SK-N-SH (cell line): ENCODE measurements around the gene KIF18B. TPM values are rescaled to one million over a fixed set of nuclear protein-coding genes. Genes with fewer than 3 reads are reported as not detected.
A peak's percentile ranks its signal among the peaks of the same experiment; 100 is the strongest.

ENCODE experiments used
- CTCF ChIA-PET: fragments of 300-600, 350-600 bp; formaldehyde crosslinking; extraction: SDS; loops from one replicate; lab custom pipeline; 2021; lab: Yijun Ruan, JAX
- POLR2A ChIA-PET: fragments of 350-600 bp; sonication (Branson Sonifier 250); formaldehyde crosslinking; extraction: SDS; loops from one replicate; lab custom pipeline; 2020; ENCODE audit warnings: antibody characterized with exemption, inconsistent platforms; lab: Yijun Ruan, JAX
- DNase-seq: peaks from one replicate; pipeline ENCODE4 v3.0.0; 2012
- H2AFZ ChIP-seq: fragments of 200-600 bp; sonication (generic); 2 replicates; pipeline ENCODE4 v1.8.1; 2016; ENCODE audit warnings: antibody characterized with exemption, mild to moderate bottlenecking, low read depth
- H3F3A ChIP-seq: fragments of 200-600 bp; sonication (generic); replicated peaks from 2 replicates; pipeline ENCODE3; 2016; ENCODE audit warnings: antibody characterized with exemption, mild to moderate bottlenecking; ENCODE audit not compliant: insufficient read depth
- H3K27ac ChIP-seq, 2 experiments: fragments of 200-500 bp in 1 of 2; fragments of 200-600 bp in 1 of 2; sonication (Bioruptor generic) in 1 of 2; sonication (generic), shearing (Covaris generic) in 1 of 2; 2 replicates each; pipeline versions ENCODE4 v1.5.1 to v1.6.1; 2014 to 2016; ENCODE audit warnings: low read depth in 2 of 2, inconsistent platforms in 1 of 2, low read length in 1 of 2, mild to moderate bottlenecking in 1 of 2, mixed read lengths in 1 of 2
- H3K27me3 ChIP-seq: fragments of 200-600 bp; sonication (generic), shearing (Covaris generic); 2 replicates; pipeline ENCODE4 v1.6.1; 2016; ENCODE audit warnings: mixed run types; ENCODE audit not compliant: insufficient read depth
- H3K36me3 ChIP-seq, 2 experiments: fragments of 200-500 bp in 1 of 2; fragments of 200-600 bp in 1 of 2; sonication (Bioruptor generic) in 1 of 2; sonication (generic) in 1 of 2; replicated peaks in 1 of 2; 2 replicates each; pipeline versions ENCODE3 to v1.5.1; 2014 to 2016; ENCODE audit warnings: low read length in 1 of 2, mild to moderate bottlenecking in 1 of 2; ENCODE audit not compliant: insufficient read depth in 2 of 2, control insufficient read depth in 1 of 2
- H3K4me1 ChIP-seq, 2 experiments: fragments of 200-500 bp in 1 of 2; fragments of 200-600 bp in 1 of 2; sonication (Bioruptor generic) in 1 of 2; sonication (generic), shearing (Covaris generic) in 1 of 2; 2 replicates each; pipeline versions ENCODE4 v1.5.1 to v1.6.1; 2014 to 2016; ENCODE audit warnings: low read depth in 1 of 2, low read length in 1 of 2, mixed run types in 1 of 2; ENCODE audit not compliant: insufficient read depth in 2 of 2, control insufficient read depth in 1 of 2
- H3K4me2 ChIP-seq: fragments of 200-600 bp; sonication (generic), shearing (Covaris generic); 2 replicates; pipeline ENCODE4 v1.6.1; 2017; ENCODE audit warnings: mixed run types
- H3K4me3 ChIP-seq, 2 experiments: fragments of 200-500 bp in 1 of 2; fragments of 200-600 bp in 1 of 2; sonication (Bioruptor generic) in 1 of 2; sonication (generic), shearing (Covaris generic) in 1 of 2; 2 replicates each; pipeline versions ENCODE4 v1.5.1 to v1.8.1; 2014 to 2016; ENCODE audit warnings: low read depth in 2 of 2, inconsistent platforms in 1 of 2, low read length in 1 of 2, mild to moderate bottlenecking in 1 of 2, mixed read lengths in 1 of 2, moderate library complexity in 1 of 2
- H3K79me2 ChIP-seq: fragments of 200-600 bp; sonication (generic); 2 replicates; pipeline ENCODE4 v1.8.1; 2017; ENCODE audit warnings: mild to moderate bottlenecking; ENCODE audit not compliant: insufficient read depth
- H3K9ac ChIP-seq: fragments of 200-600 bp; sonication (generic); 2 replicates; pipeline ENCODE4 v1.6.1; 2017; ENCODE audit warnings: mixed run types
- H3K9me2 ChIP-seq: fragments of 200-600 bp; sonication (generic); 2 replicates; pipeline ENCODE4 v1.6.1; 2017; ENCODE audit warnings: mixed run types
- H3K9me3 ChIP-seq: fragments of 200-600 bp; sonication (generic); 2 replicates; pipeline ENCODE4 v1.6.1; 2017; ENCODE audit warnings: mixed run types, mild to moderate bottlenecking, moderate library complexity
- H4K20me1 ChIP-seq: fragments of 200-600 bp; sonication (generic); 2 replicates; pipeline ENCODE4 v1.6.1; 2017; ENCODE audit warnings: mild to moderate bottlenecking, mixed run types; ENCODE audit not compliant: insufficient read depth
- EP300 ChIP-seq, 2 experiments: IDR thresholded peaks; 2 replicates each; pipeline versions ENCODE4 v1.4.0 to v1.6.1; 2012; ENCODE audit warnings: borderline replicate concordance in 1 of 2, low read depth in 1 of 2, low read length in 1 of 2
- EZH2phosphoT487 ChIP-seq: fragments of 200-600 bp; sonication (generic); IDR thresholded peaks from 2 replicates; pipeline ENCODE4 v1.6.1; 2017; ENCODE audit warnings: low read depth, mixed run types, mild to moderate bottlenecking, antibody characterized with exemption, moderate library complexity, borderline replicate concordance
- FOSL2 ChIP-seq: IDR thresholded peaks from 2 replicates; pipeline ENCODE4 v1.4.0; 2012; ENCODE audit warnings: low read depth, mild to moderate bottlenecking, moderate library complexity, borderline replicate concordance
- FOXJ3 ChIP-seq: sonication (generic); formaldehyde crosslinking; IDR thresholded peaks from 2 replicates; pipeline ENCODE4 v1.5.1; 2020; ENCODE audit warnings: mild to moderate bottlenecking, missing genetic modification reagents
- FOXM1 ChIP-seq: IDR thresholded peaks from 2 replicates; pipeline ENCODE4 v1.4.0; 2012; ENCODE audit warnings: low read depth, mild to moderate bottlenecking
- MEF2A ChIP-seq: IDR thresholded peaks from 2 replicates; pipeline ENCODE4 v1.4.0; 2012; ENCODE audit warnings: low read depth, borderline replicate concordance
- MXI1 ChIP-seq: IDR thresholded peaks from 2 replicates; pipeline ENCODE4 v1.6.1; 2012; ENCODE audit warnings: mild to moderate bottlenecking, low read depth, low read length, improper control_type of control experiment
- NRF1 ChIP-seq: IDR thresholded peaks from 2 replicates; pipeline ENCODE4 v1.6.1; 2012; ENCODE audit warnings: low read depth, mild to moderate bottlenecking, low read length
- RAD21 ChIP-seq: IDR thresholded peaks from 2 replicates; pipeline ENCODE4 v1.6.1; 2012; ENCODE audit warnings: mild to moderate bottlenecking, low read length
- TAF1 ChIP-seq: IDR thresholded peaks from 2 replicates; pipeline ENCODE4 v1.6.1; 2012; ENCODE audit warnings: low read depth, mild to moderate bottlenecking, low read length, moderate library complexity, borderline replicate concordance
- TCF12 ChIP-seq: IDR thresholded peaks from 2 replicates; pipeline ENCODE4 v1.4.0; 2012
- TEAD4 ChIP-seq: IDR thresholded peaks from 2 replicates; pipeline ENCODE4 v1.4.0; 2012; ENCODE audit warnings: mild to moderate bottlenecking, borderline replicate concordance; ENCODE audit not compliant: insufficient read depth
- WGBS: methylation state at CpG from one replicate; pipeline ENCODE4 v1.1.6; 2017; ENCODE audit warnings: low lambda C conversion rate; 5-methylcytosine and 5-hydroxymethylcytosine counted together
- polyA plus RNA-seq, 3 experiments: library from polyadenylated mRNA; depleted of rRNA; stranded (reverse); fragments of >200 nt; gene quantifications; 2 replicates each; pipeline ENCODE4 v1.2.3, GENCODE V29; 2012
- TF ChIP-seq, protein P1 (sequence below): fragments of 150-350 bp; IDR thresholded peaks from 2 replicates; pipeline ENCODE4 v1.6.1; 2017; ENCODE audit warnings: antibody characterized with exemption, low read length, low read depth, borderline replicate concordance

Gene KIF18B
- polyA plus RNA-seq, 1 of the 3 experiments (the other 2 are of a cell fraction) = 14.7 TPM

DNA sequence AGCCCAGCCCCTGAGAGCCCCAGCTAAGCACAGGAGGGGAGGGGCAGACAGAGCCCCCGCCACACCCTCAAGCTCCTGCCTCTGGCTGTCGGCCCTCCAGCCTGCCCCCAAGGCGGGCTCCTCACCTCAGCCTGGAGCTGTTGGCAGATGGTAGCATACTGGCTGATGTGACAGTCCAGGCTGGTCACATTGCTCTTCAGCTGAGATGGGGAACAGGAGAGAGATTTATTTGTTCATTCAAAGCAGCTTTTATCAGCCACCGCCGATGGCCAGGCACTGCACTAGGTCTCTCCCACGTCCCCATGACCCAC is 14.8 kb downstream of the KIF18B start:
- no peak overlapping the region for H2AFZ ChIP-seq
- ChIA-PET POLR2A (interaction anchor here (0.6 to 1.4 kb wide), 3 partner anchors 14 to 150 kb away, joined by 3 to 4 read pairs (median 3); no protein-coding TSS in a partner anchor), CTCF (interaction anchor here (0.7 to 17.2 kb wide), 7 partner anchors 8 to 202 kb away, joined by 3 to 433 read pairs (median 3); partner anchors contain the start of gene ACBD4)
- no peak overlapping the region for H3K9ac ChIP-seq
- H3K27ac ChIP-seq = no peak overlapping the region
- H4K20me1 ChIP-seq = no peaks in the 10 kb centered on the region; the same call in 1 of the 2 replicates
- H3K79me2 ChIP-seq = peaks cover 21% of the 10 kb centered on the region
- no peak overlapping the region for H3K4me2 ChIP-seq
- no peak overlapping the region for H3K4me3 ChIP-seq
- DNase-seq = no peak
- H3K9me3 ChIP-seq = no peaks in the 10 kb centered on the region
- H3F3A ChIP-seq = peaks cover 12% of the 10 kb centered on the region
- H3K27me3 ChIP-seq = no peaks in the 10 kb centered on the region
- H3K36me3 ChIP-seq = peaks cover 19 to 52% of the 10 kb centered on the region in 2 experiments
- H3K9me2 ChIP-seq = no peaks in the 10 kb centered on the region
- WGBS = 89% methylated on average over 5 of the region's 6 CpGs
- H3K4me1 ChIP-seq = peaks cover 0 to 21% of the 10 kb centered on the region in 2 experiments; a peak in 1 of 4 replicates
- TF ChIP-seq EZH2phosphoT487 = no peak
- TF ChIP-seq RAD21 = no peak
- no peak for TF ChIP-seq NRF1
- TF ChIP-seq FOXM1 = no peak

DNA sequence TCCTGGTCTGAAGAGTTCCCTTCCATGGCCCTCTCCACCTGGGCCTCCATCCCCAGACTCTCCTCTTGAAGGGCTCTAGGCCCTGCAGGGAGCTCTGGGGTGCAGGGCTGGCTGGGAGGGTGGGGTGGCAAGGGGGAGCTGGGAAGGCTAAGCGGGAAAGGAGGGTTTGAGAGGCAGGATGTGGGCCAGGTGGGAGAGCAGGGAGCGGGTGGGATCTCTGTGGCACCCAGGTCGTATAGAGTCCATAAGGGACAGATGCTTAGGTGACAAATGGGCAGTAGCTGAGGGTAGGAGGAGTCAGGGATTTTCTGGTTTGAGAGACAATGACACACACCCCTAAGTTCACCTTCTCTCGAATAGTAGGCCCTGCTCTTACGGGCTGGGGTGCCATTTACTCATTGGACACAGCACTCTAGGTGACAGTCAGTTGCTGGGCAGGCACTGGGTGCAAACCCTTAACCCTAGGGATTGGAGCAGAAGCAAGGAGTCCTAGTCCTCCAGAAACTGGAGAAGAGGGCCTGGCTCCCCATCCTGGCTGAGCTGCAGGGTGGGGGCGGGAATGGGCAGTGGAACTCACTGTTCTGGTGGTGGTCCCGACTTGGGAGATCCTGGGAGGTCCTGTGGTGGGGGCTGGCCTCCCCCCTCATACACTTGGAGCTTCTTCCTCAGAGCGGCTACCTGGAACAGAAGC is 15.3 kb downstream of the KIF18B start:
- Histone ChIP-seq H4K20me1 (no peaks in the 10 kb centered on the region; the same call in 1 of the 2 replicates), H3K79me2 (peaks cover 16% of the 10 kb centered on the region), H3K27ac (peak overlapping the region in 1 of 2 experiments; percentile 81; a peak in 2 of 4 replicates), H3K9ac (no peak overlapping the region), H3K9me3 (no peaks in the 10 kb centered on the region), H3K27me3 (no peaks in the 10 kb centered on the region), H2AFZ (no peak overlapping the region), H3K36me3 (peaks cover 14 to 55% of the 10 kb centered on the region in 2 experiments), H3K4me3 (no peak overlapping the region), H3K9me2 (no peaks in the 10 kb centered on the region), H3F3A (peaks cover 7% of the 10 kb centered on the region), H3K4me2 (no peak overlapping the region), H3K4me1 (peaks cover 0 to 21% of the 10 kb centered on the region in 2 experiments; a peak in 1 of 4 replicates)
- POLR2A ChIA-PET = interaction anchor here (0.6 to 1.4 kb wide), 4 partner anchors 12 to 151 kb away, joined by 3 to 4 read pairs (median 4); no protein-coding TSS in a partner anchor
- TF ChIP-seq EZH2phosphoT487 (no peak), FOSL2 (no peak)
- DNase-seq = peak; percentile 12
- WGBS = 96% methylated on average over 5 of the region's 8 CpGs
- CTCF ChIA-PET = interaction anchor here (0.8 to 17.2 kb wide), 8 partner anchors 8 to 203 kb away, joined by 3 to 433 read pairs (median 5); partner anchors contain the start of gene ACBD4

DNA sequence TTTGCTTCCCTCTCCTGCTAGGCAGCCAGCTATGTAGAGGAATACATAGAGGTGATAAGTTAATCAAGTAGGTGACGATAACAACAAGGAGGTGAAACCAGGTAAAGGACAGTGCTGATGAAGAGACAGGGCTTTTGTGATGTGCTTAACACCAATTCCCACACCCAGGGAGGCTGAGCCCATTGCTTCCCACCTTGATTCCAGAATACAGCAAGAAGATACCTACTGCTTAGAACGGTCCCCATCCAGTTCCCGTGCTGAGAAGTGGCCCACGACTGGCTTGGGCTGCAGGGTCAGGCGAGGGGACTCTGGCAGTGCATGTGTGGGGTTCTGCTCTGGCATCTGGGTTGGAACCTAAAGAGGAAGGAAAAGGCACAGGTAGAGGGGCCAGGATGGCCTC is 16.2 kb downstream of the KIF18B start:
- Histone ChIP-seq H3K9me2 (no peaks in the 10 kb centered on the region), H3K9ac (no peak overlapping the region), H3K9me3 (no peaks in the 10 kb centered on the region), H3K4me2 (no peak overlapping the region)
- 100% methylated on average over 5 of the region's 5 CpGs for WGBS
- peak; percentile 16 for DNase-seq
- TF ChIP-seq TAF1 (no peak), TCF12 (no peak), MXI1 (no peak), MEF2A (no peak), NRF1 (no peak), TEAD4 (no peak), FOXJ3 (CRISPR knock-in tag) (no peak), EP300 (IDR thresholded peaks at IDR 0.05; ENCODE audit: borderline replicate concordance in 1 of 2, low read depth in 1 of 2, low read length in 1 of 2) (no peak), FOSL2 (no peak)
- TF ChIP-seq, protein P1, sequence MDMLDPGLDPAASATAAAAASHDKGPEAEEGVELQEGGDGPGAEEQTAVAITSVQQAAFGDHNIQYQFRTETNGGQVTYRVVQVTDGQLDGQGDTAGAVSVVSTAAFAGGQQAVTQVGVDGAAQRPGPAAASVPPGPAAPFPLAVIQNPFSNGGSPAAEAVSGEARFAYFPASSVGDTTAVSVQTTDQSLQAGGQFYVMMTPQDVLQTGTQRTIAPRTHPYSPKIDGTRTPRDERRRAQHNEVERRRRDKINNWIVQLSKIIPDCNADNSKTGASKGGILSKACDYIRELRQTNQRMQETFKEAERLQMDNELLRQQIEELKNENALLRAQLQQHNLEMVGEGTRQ = no peak
- TF ChIP-seq, all 33 proteins: peak for 0
- H3K27me3 ChIP-seq = no peaks in the 10 kb centered on the region
- peaks cover 3% of the 10 kb centered on the region for H3F3A ChIP-seq
- no peaks in the 10 kb centered on the region; the same call in 1 of the 2 replicates for H4K20me1 ChIP-seq
- H3K4me1 ChIP-seq = peaks cover 0 to 21% of the 10 kb centered on the region in 2 experiments; a peak in 1 of 4 replicates
- ChIA-PET POLR2A (interaction anchor here (0.8 to 1.4 kb wide), 3 partner anchors 11 to 49 kb away, joined by 3 to 4 read pairs (median 3); no protein-coding TSS in a partner anchor), CTCF (interaction anchor here (1.0 to 17.2 kb wide), 6 partner anchors 9 to 204 kb away, joined by 3 to 433 read pairs (median 8); partner anchors contain the start of gene ACBD4)
- no peak overlapping the region for H2AFZ ChIP-seq
- no peak overlapping the region for H3K4me3 ChIP-seq
- H3K79me2 ChIP-seq = peaks cover 10% of the 10 kb centered on the region; the same call in 1 of the 2 replicates
- peak overlapping the region in 1 of 2 experiments; percentile 81; a peak in 2 of 4 replicates for H3K27ac ChIP-seq
- H3K36me3 ChIP-seq = peaks cover 7 to 55% of the 10 kb centered on the region in 2 experiments
